Upper lobe of left lung (tissue), 4 donors: ENCODE data around the gene PRSS57.
"Not testable (repeated sequence)": the region's sequence is repeated elsewhere in the genome, so short reads cannot be mapped to it uniquely, and the experiment has no call there.

Experiments used
- POLR2A ChIP-seq, 4 donors: fragments of 450-650 bp; IDR thresholded peaks; one replicate each; pipeline ENCODE4 v1.5.1; 2016 to 2017; ENCODE audit warnings: antibody characterized with exemption in 4 of 4, mild to moderate bottlenecking in 2 of 4
- TF ChIP-seq, protein P1 (sequence below), 6 experiments: fragments of 450-650 bp in 4 of 6; fragments of 200-600 bp in 2 of 6; sonication (generic) in 2 of 6; IDR thresholded peaks; one replicate each; pipeline ENCODE4 v1.5.1; 2016 to 2019; ENCODE audit warnings: antibody characterized with exemption in 6 of 6

DNA sequence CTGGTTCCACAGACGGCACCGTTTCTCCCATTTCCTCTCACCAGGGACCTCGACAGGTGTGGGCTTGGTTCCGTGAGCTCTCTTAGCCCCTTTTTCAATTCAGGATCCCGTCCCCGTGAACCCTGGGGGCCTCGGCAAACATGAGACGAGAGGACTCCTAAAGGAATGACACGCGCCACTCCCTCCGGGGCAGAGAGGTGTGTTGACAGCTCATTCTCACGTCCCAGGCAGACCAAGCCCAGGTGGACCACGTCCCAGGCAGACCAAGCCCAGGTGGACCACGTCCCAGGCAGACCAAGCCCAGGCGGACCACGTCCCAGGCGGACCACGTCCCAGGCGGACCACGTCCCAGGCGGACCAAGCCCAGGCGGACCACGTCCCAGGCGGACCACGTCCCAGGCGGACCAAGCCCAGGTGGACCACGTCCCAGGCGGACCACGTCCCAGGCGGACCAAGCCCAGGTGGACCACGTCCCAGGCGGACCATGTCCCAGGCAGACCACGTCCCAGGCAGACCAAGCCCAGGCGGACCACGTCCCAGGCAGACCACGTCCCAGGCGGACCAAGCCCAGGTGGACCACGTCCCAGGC is 28.2 kb downstream of the PRSS57 start:
- TF ChIP-seq, protein P1, sequence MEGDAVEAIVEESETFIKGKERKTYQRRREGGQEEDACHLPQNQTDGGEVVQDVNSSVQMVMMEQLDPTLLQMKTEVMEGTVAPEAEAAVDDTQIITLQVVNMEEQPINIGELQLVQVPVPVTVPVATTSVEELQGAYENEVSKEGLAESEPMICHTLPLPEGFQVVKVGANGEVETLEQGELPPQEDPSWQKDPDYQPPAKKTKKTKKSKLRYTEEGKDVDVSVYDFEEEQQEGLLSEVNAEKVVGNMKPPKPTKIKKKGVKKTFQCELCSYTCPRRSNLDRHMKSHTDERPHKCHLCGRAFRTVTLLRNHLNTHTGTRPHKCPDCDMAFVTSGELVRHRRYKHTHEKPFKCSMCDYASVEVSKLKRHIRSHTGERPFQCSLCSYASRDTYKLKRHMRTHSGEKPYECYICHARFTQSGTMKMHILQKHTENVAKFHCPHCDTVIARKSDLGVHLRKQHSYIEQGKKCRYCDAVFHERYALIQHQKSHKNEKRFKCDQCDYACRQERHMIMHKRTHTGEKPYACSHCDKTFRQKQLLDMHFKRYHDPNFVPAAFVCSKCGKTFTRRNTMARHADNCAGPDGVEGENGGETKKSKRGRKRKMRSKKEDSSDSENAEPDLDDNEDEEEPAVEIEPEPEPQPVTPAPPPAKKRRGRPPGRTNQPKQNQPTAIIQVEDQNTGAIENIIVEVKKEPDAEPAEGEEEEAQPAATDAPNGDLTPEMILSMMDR (IDR thresholded peaks at IDR 0.05): not testable (repeated sequence)
- not testable (repeated sequence) for TF ChIP-seq POLR2A (IDR thresholded peaks at IDR 0.05)
